ENCODE data around the gene GPR137.

- no peak for TF ChIP-seq RAD21 (IDR thresholded peaks at IDR 0.05)
- TF ChIP-seq, protein P1, sequence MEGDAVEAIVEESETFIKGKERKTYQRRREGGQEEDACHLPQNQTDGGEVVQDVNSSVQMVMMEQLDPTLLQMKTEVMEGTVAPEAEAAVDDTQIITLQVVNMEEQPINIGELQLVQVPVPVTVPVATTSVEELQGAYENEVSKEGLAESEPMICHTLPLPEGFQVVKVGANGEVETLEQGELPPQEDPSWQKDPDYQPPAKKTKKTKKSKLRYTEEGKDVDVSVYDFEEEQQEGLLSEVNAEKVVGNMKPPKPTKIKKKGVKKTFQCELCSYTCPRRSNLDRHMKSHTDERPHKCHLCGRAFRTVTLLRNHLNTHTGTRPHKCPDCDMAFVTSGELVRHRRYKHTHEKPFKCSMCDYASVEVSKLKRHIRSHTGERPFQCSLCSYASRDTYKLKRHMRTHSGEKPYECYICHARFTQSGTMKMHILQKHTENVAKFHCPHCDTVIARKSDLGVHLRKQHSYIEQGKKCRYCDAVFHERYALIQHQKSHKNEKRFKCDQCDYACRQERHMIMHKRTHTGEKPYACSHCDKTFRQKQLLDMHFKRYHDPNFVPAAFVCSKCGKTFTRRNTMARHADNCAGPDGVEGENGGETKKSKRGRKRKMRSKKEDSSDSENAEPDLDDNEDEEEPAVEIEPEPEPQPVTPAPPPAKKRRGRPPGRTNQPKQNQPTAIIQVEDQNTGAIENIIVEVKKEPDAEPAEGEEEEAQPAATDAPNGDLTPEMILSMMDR (IDR thresholded peaks at IDR 0.05; ENCODE audit: low read depth, low read length, missing input control): no peak
- no peak for TF ChIP-seq HNF4A (conservative IDR thresholded peaks at IDR 0.05)
- no peak for TF ChIP-seq JUND (IDR thresholded peaks at IDR 0.05)
- no peak for TF ChIP-seq YY1 (IDR thresholded peaks at IDR 0.05)
- no peak for TF ChIP-seq TAF1 (conservative IDR thresholded peaks at IDR 0.05)
These were observed 47.9 kb downstream of the GPR137 start for GRCh38 chr11:64333556-64333955.
